Measurements from ENCODE around the gene MAMLD1. TPM values are rescaled to one million over a fixed set of nuclear protein-coding genes. Genes with fewer than 3 reads are reported as not detected.

The MAMLD1 gene
- total and polyA plus RNA-seq, 2 experiments from 2014 or later: 2.1 to 2.4 TPM

GRCh38 chrX:150465881-150466775, 103.0 kb downstream of the MAMLD1 start:
- H3K9me2 ChIP-seq (replicated peaks; ENCODE audit: insufficient read depth): no peaks in the 10 kb centered on the region
- no peaks in the 10 kb centered on the region for H4K20me1 ChIP-seq (ENCODE audit: insufficient read depth, poor library complexity, severe bottlenecking)
- no peak overlapping the region for H3K4me2 ChIP-seq
- H3K4me1 ChIP-seq (ENCODE audit: insufficient read depth): no peaks in the 10 kb centered on the region
- H3K36me3 ChIP-seq (replicated peaks; ENCODE audit: insufficient read depth, low read depth): no peaks in the 10 kb centered on the region
- H3K79me2 ChIP-seq: no peaks in the 10 kb centered on the region
- H3K27ac ChIP-seq: no peak overlapping the region
- H3K4me3 ChIP-seq: no peak overlapping the region
- no peak overlapping the region for H2AFZ ChIP-seq
- WGBS (ENCODE audit: low lambda C conversion rate, missing lambda C conversion rate): 83% methylated on average over 15 of the region's 15 CpGs
- H3K27me3 ChIP-seq: no peaks in the 10 kb centered on the region
- no peaks in the 10 kb centered on the region for H3K9me3 ChIP-seq (ENCODE audit: low read depth)
- no peak for TF ChIP-seq EZH2phosphoT487 (IDR thresholded peaks at IDR 0.05; ENCODE audit: low read depth, severe bottlenecking, unreplicated experiment)
- TF ChIP-seq CTCF (IDR thresholded peaks at IDR 0.05; ENCODE audit: poor library complexity): no peak
- no peak for TF ChIP-seq EZH2 (IDR thresholded peaks at IDR 0.05; ENCODE audit: borderline replicate concordance)
- no peak for DNase-seq (ENCODE audit: low spot score)

- H3K9me2 ChIP-seq (replicated peaks; ENCODE audit: insufficient read depth): no peaks in the 10 kb centered on the region
- TF ChIP-seq CTCF (IDR thresholded peaks at IDR 0.05; ENCODE audit: poor library complexity) (no peak), EZH2phosphoT487 (IDR thresholded peaks at IDR 0.05; ENCODE audit: low read depth, severe bottlenecking, unreplicated experiment) (no peak), EZH2 (IDR thresholded peaks at IDR 0.05; ENCODE audit: borderline replicate concordance) (no peak)
- no peaks in the 10 kb centered on the region for H4K20me1 ChIP-seq (ENCODE audit: insufficient read depth, poor library complexity, severe bottlenecking)
- no peak overlapping the region for H3K4me3 ChIP-seq
- no peaks in the 10 kb centered on the region for H3K9me3 ChIP-seq (ENCODE audit: low read depth)
- H2AFZ ChIP-seq: no peak overlapping the region
- no peak overlapping the region for H3K4me2 ChIP-seq
- H3K27ac ChIP-seq: no peak overlapping the region
- no peaks in the 10 kb centered on the region for H3K27me3 ChIP-seq
- 83% methylated on average over 4 of the region's 4 CpGs for WGBS (ENCODE audit: low lambda C conversion rate, missing lambda C conversion rate)
- no peaks in the 10 kb centered on the region for H3K79me2 ChIP-seq
- H3K36me3 ChIP-seq (replicated peaks; ENCODE audit: insufficient read depth, low read depth): no peaks in the 10 kb centered on the region
- H3K4me1 ChIP-seq (ENCODE audit: insufficient read depth): no peaks in the 10 kb centered on the region
- no peak for DNase-seq (ENCODE audit: low spot score)
These were observed 109.2 kb downstream of the MAMLD1 start for GRCh38 chrX:150472306-150472705.

- TF ChIP-seq CTCF (IDR thresholded peaks at IDR 0.05; ENCODE audit: poor library complexity): no peak
- no peak for TF ChIP-seq EZH2 (IDR thresholded peaks at IDR 0.05; ENCODE audit: borderline replicate concordance)
- no peak for TF ChIP-seq EZH2phosphoT487 (IDR thresholded peaks at IDR 0.05; ENCODE audit: low read depth, severe bottlenecking, unreplicated experiment)
- H3K4me1 ChIP-seq (ENCODE audit: insufficient read depth): no peaks in the 10 kb centered on the region
- H3K9me3 ChIP-seq (ENCODE audit: low read depth): no peaks in the 10 kb centered on the region
- DNase-seq (ENCODE audit: low spot score): no peak
- no peak overlapping the region for H3K27ac ChIP-seq
- no peak overlapping the region for H3K4me3 ChIP-seq
- 85% methylated on average over 8 of the region's 8 CpGs for WGBS (ENCODE audit: low lambda C conversion rate, missing lambda C conversion rate)
- H3K79me2 ChIP-seq: no peaks in the 10 kb centered on the region
- no peaks in the 10 kb centered on the region for H4K20me1 ChIP-seq (ENCODE audit: insufficient read depth, poor library complexity, severe bottlenecking)
- no peak overlapping the region for H2AFZ ChIP-seq
- H3K27me3 ChIP-seq: no peaks in the 10 kb centered on the region
- H3K9me2 ChIP-seq (replicated peaks; ENCODE audit: insufficient read depth): no peaks in the 10 kb centered on the region
- no peaks in the 10 kb centered on the region for H3K36me3 ChIP-seq (replicated peaks; ENCODE audit: insufficient read depth, low read depth)
- no peak overlapping the region for H3K4me2 ChIP-seq
These were observed 110.3 kb downstream of the MAMLD1 start for GRCh38 chrX:150473371-150473770.
